Skeletal muscle tissue (tissue), 4 donors: Measurements from ENCODE around the gene WDFY3. TPM values are rescaled to one million over a fixed set of nuclear protein-coding genes. Genes with fewer than 3 reads are reported as not detected.

Source experiments
- H3K27ac ChIP-seq: one replicate; pipeline ENCODE4 v1.7.0; 2013; ENCODE audit warnings: mild to moderate bottlenecking, low read depth, low read length, inconsistent platforms
- H3K27me3 ChIP-seq, 3 donors: one replicate each; pipeline ENCODE4 v1.7.0; 2013; ENCODE audit warnings: low read length in 3 of 3; ENCODE audit not compliant: control insufficient read depth in 3 of 3, insufficient read depth in 3 of 3
- H3K36me3 ChIP-seq, 3 donors: one replicate each; pipeline ENCODE4 v1.7.0; 2013; ENCODE audit warnings: low read length in 3 of 3; ENCODE audit not compliant: control insufficient read depth in 3 of 3, insufficient read depth in 3 of 3
- H3K4me1 ChIP-seq, 3 donors: one replicate each; pipeline ENCODE4 v1.7.0; 2013; ENCODE audit warnings: low read length in 3 of 3, mild to moderate bottlenecking in 3 of 3; ENCODE audit not compliant: control insufficient read depth in 3 of 3, insufficient read depth in 3 of 3
- H3K4me3 ChIP-seq, 3 donors: one replicate each; pipeline ENCODE4 v1.7.0; 2013; ENCODE audit warnings: low read length in 3 of 3
- H3K9ac ChIP-seq, 3 donors: one replicate each; pipeline ENCODE4 v1.7.0; 2013; ENCODE audit warnings: low read length in 3 of 3, mild to moderate bottlenecking in 3 of 3, moderate library complexity in 2 of 3, low read depth in 1 of 3
- H3K9me3 ChIP-seq, 3 donors: one replicate each; pipeline ENCODE4 v1.7.0; 2013; ENCODE audit warnings: low read length in 3 of 3; ENCODE audit not compliant: control insufficient read depth in 3 of 3
- total RNA-seq: library from RNA; depleted of rRNA; stranded (reverse); fragments of >200 nt; gene quantifications from one replicate; pipeline ENCODE4 v1.2.3, GENCODE V29; 2014
- donor health status: Osteomylitis.

WDFY3 gene
- total RNA-seq, 1 donor from 2014 or later: 100 TPM

DNA sequence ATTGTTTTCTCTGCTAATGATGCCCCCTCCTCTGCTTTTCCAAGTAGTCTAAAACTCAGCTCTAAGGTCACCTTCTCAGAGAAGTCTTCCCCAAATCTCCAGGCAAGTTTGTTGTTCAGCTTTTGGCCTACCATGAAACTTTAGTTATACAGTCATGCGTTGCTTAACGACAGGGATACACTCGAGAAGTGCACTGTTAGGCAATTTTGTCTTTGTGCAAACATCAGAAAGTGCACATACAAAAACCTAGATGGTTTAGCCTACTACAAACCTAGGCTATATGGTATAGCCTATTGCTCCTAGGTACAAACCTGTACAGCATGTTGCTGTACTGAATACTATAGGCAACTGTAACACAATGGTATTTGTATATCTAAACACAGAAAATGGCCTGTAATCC lies 91.9 kb downstream of the WDFY3 start:
- H3K27me3 ChIP-seq: no peaks in the 10 kb centered on the region
- H3K27ac ChIP-seq: no peak overlapping the region
- H3K9ac ChIP-seq: no peak overlapping the region
- no peak overlapping the region for H3K4me3 ChIP-seq
- H3K4me1 ChIP-seq: peaks cover 0 to 3% (median 0%) of the 10 kb centered on the region in 3 donors
- no peaks in the 10 kb centered on the region for H3K36me3 ChIP-seq
- H3K9me3 ChIP-seq: no peaks in the 10 kb centered on the region

DNA sequence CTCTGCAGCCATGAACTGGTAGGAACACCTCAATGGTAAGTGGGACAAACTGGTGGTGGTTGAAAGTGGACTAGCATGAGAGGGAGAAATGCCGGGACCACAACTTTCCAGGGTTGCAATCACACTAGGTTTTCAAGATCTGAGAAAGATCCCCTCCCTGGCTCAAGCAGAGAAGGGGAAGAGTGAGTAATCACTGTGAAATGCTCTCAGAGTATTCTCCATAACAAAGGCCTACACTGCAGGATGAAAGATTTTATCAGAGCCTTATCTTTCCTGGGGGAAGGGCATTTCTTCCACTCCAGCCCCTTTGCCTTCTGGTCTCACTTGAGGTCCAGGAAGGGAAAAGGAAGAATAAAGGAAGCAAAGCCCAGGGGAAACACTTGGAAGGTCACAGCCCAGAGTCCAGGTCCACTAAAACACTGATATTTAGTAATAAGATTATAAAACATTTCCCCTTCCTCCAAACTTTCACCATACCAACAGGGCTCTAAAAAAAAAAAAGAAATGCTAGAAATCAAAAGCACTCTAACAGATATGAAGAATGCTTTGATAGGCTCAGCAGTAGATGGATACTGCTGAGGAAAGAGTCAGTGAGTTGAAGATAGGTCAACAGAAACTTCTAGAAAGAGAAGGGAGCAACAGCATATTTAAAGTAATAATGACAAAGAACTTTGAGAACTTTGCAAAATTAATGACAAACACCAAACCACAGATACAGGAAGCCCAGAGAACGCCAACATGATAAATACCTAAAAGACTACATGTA lies 95.9 kb downstream of the WDFY3 start:
- Histone ChIP-seq H3K9me3 (no peaks in the 10 kb centered on the region), H3K36me3 (no peaks in the 10 kb centered on the region), H3K27ac (no peak overlapping the region), H3K9ac (no peak overlapping the region), H3K4me3 (no peak overlapping the region), H3K27me3 (no peaks in the 10 kb centered on the region), H3K4me1 (no peaks in the 10 kb centered on the region)

GRCh38 chr4:84866295-84866694 lies 100.2 kb downstream of the WDFY3 start:
- no peaks in the 10 kb centered on the region for H3K4me1 ChIP-seq
- H3K27ac ChIP-seq: no peak overlapping the region
- no peak overlapping the region for H3K9ac ChIP-seq
- H3K36me3 ChIP-seq: no peaks in the 10 kb centered on the region
- H3K9me3 ChIP-seq: no peaks in the 10 kb centered on the region
- no peaks in the 10 kb centered on the region for H3K27me3 ChIP-seq
- H3K4me3 ChIP-seq: no peak overlapping the region

DNA sequence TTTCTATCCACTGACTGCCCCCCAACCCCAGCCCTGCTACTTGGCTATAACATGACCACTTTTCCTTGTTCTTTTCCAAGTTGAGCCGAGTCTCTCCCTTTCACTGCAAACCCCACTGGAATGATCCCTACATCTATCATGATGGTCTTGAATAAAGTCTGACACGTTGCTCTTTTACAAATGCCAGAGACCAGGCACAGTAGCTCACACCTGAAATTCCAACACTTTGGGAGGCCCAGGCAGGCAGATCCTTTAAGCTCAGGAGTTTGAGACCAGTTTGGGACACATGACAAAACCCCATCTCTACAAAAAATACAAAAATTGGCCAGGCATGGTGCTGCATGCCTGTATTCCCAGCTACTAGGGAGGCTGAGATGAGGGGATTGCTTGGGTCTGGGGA lies 100.9 kb downstream of the WDFY3 start:
- Histone ChIP-seq H3K27me3 (no peaks in the 10 kb centered on the region), H3K9me3 (no peaks in the 10 kb centered on the region), H3K4me1 (no peaks in the 10 kb centered on the region), H3K4me3 (no peak overlapping the region), H3K9ac (no peak overlapping the region), H3K27ac (no peak overlapping the region), H3K36me3 (no peaks in the 10 kb centered on the region)

DNA sequence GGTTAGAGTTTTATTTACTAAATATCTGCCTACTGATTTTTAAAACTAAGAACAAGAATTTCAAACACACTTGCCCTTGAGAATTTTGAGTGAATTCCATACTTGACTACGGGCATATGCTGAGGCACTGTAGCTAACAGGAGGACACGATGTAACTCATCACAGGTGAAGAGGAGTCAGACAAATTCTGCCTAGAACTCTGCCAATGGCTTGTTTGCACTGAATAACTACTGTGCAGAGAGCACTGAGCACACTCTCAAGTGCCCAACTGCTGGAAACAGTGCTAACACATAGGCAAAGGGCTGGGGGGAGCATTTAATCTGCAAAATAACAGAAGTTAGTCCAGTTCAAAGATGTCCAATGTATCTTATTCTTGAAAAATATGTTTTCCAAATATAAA lies 104.4 kb downstream of the WDFY3 start:
- no peaks in the 10 kb centered on the region for H3K27me3 ChIP-seq
- H3K4me1 ChIP-seq: no peaks in the 10 kb centered on the region
- no peak overlapping the region for H3K27ac ChIP-seq
- no peak overlapping the region for H3K4me3 ChIP-seq
- H3K36me3 ChIP-seq: peaks cover 0 to 7% (median 6%) of the 10 kb centered on the region in 3 donors
- no peaks in the 10 kb centered on the region for H3K9me3 ChIP-seq
- no peak overlapping the region for H3K9ac ChIP-seq

DNA sequence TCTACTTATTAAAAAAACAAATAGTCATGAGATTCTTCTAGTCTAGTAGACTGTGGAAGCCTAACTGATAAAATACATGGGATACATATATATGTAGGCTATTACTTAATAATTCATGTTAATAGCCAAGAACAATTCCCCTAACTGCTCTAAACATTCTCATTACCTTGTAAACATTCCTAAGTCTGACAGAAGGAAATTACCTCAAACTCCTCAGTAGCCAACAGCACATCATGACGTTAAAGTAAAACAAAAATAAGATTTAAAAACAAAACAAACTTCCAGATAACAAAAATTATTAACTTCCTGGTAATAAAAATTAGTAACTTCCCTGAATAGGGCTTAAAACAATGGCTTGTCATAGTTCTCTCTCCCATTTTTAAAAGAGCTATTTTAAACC lies 109.2 kb downstream of the WDFY3 start:
- H3K9me3 ChIP-seq: no peaks in the 10 kb centered on the region
- H3K4me1 ChIP-seq: peaks cover 3 to 4% (median 3%) of the 10 kb centered on the region in 3 donors
- H3K27ac ChIP-seq: no peak overlapping the region
- H3K36me3 ChIP-seq: peaks cover 0 to 7% (median 6%) of the 10 kb centered on the region in 3 donors
- no peaks in the 10 kb centered on the region for H3K27me3 ChIP-seq
- no peak overlapping the region for H3K4me3 ChIP-seq
- H3K9ac ChIP-seq: no peak overlapping the region

- Histone ChIP-seq H3K9me3 (no peaks in the 10 kb centered on the region), H3K4me1 (peaks cover 3 to 4% (median 3%) of the 10 kb centered on the region in 3 donors), H3K27me3 (no peaks in the 10 kb centered on the region), H3K27ac (no peak overlapping the region), H3K9ac (no peak overlapping the region), H3K36me3 (peaks cover 0 to 7% (median 6%) of the 10 kb centered on the region in 3 donors), H3K4me3 (no peak overlapping the region)
Observed at GRCh38 chr4:84856468-84857049, 109.9 kb downstream of the WDFY3 start.

- peaks cover 3 to 4% (median 3%) of the 10 kb centered on the region in 3 donors for H3K4me1 ChIP-seq
- H3K36me3 ChIP-seq: peaks cover 0 to 7% (median 6%) of the 10 kb centered on the region in 3 donors
- H3K27me3 ChIP-seq: no peaks in the 10 kb centered on the region
- H3K27ac ChIP-seq: no peak overlapping the region
- no peak overlapping the region for H3K9ac ChIP-seq
- H3K4me3 ChIP-seq: no peak overlapping the region
- H3K9me3 ChIP-seq: no peaks in the 10 kb centered on the region
Observed at GRCh38 chr4:84855774-84856173, 110.7 kb downstream of the WDFY3 start.

DNA sequence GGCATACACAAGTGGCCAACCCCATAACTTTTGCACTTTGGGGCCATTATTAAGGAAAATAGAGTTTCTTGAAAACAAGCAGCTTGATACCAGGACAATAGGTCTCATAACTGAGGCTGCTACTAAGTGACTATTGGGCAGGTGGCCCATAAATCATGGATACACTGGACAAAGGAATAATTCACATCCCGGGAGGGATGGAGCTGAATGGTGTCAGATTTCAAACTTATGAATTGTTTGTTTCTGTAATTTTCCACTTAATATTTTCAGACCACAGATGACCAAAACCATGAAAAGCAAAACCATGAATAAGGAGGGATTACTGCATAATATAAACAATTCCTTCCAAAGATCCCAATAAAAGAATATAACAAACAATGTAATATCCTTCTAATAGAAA lies 114.4 kb downstream of the WDFY3 start:
- H3K36me3 ChIP-seq: peaks cover 0 to 6% (median 3%) of the 10 kb centered on the region in 3 donors
- no peak overlapping the region for H3K4me3 ChIP-seq
- no peak overlapping the region for H3K27ac ChIP-seq
- no peaks in the 10 kb centered on the region for H3K27me3 ChIP-seq
- H3K4me1 ChIP-seq: peaks cover 3 to 4% (median 3%) of the 10 kb centered on the region in 3 donors
- no peaks in the 10 kb centered on the region for H3K9me3 ChIP-seq
- no peak overlapping the region for H3K9ac ChIP-seq

DNA sequence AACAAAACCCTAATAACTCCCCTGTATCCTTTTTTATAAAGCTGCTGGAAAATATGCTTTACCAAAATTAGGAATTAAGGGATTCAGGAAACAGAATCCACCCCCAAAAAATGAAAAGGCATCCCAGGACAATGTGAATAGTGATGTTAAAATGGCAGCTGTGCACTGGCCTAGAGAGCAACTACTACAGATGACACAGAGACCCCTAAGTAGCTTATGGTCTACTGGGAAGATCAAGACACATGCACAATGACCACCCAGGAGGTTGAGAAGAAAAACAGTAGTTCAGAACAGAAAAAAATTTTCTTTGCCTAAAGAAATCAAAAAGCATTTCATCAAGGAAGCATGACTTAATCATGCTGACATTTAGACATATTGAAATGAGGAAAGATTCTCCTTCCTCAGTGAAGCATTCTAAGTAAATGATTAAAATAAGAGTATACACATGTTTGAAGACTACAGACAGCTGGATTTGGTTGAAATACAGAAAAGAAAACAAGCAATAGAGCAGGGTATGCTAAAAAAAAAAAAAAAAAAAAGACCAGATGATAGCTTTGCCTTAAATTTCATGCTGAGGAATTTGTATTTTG lies 117.3 kb downstream of the WDFY3 start:
- Histone ChIP-seq H3K4me1 (no peaks in the 10 kb centered on the region), H3K27ac (no peak overlapping the region)

More for the DNA sequence above, 117.3 kb downstream of the WDFY3 start:
- Histone ChIP-seq H3K4me3 (no peak overlapping the region), H3K9ac (no peak overlapping the region), H3K36me3 (peaks cover 0 to 8% (median 3%) of the 10 kb centered on the region in 3 donors), H3K27me3 (no peaks in the 10 kb centered on the region), H3K9me3 (no peaks in the 10 kb centered on the region)
